HepG2 (cell line): ENCODE results near the gene DDOST. TPM values are rescaled to one million over a fixed set of nuclear protein-coding genes. Genes with fewer than 3 reads are reported as not detected.
A peak's percentile ranks its signal among the peaks of the same experiment; 100 is the strongest.

Source experiments
- HHEX ChIP-seq: IDR thresholded peaks from 2 replicates; pipeline ENCODE4 v1.6.1; 2016; ENCODE audit warnings: control low read depth
- MEIS2 ChIP-seq: sonication (generic); formaldehyde crosslinking; IDR thresholded peaks from 2 replicates; pipeline ENCODE4 v1.9.0; 2021; ENCODE audit warnings: mild to moderate bottlenecking, missing genetic modification reagents
- NKX3-1 ChIP-seq: sonication (generic); formaldehyde crosslinking; IDR thresholded peaks from 2 replicates; pipeline ENCODE4 v1.5.0; 2020; ENCODE audit warnings: missing genetic modification reagents
- RCOR2 ChIP-seq: IDR thresholded peaks from 2 replicates; pipeline ENCODE4 v1.6.1; 2016; ENCODE audit warnings: missing biosample characterization, missing genetic modification reagents
- SIN3A ChIP-seq: IDR thresholded peaks from 2 replicates; pipeline ENCODE4 v1.6.1; 2011; ENCODE audit warnings: low read depth, mild to moderate bottlenecking, control low read depth, low read length, borderline replicate concordance
- SIX4 ChIP-seq: sonication (generic); formaldehyde crosslinking; IDR thresholded peaks from 2 replicates; pipeline ENCODE4 v1.4.0; 2020; ENCODE audit warnings: missing genetic modification reagents
- SMAD9 ChIP-seq: sonication (generic); formaldehyde crosslinking; IDR thresholded peaks from 2 replicates; pipeline ENCODE4 v1.5.1; 2020; ENCODE audit warnings: mild to moderate bottlenecking, missing genetic modification reagents
- ZGPAT ChIP-seq: IDR thresholded peaks from 2 replicates; pipeline ENCODE4 v1.6.1; 2016; ENCODE audit warnings: mild to moderate bottlenecking
- ZIK1 ChIP-seq: sonication (generic); formaldehyde crosslinking; IDR thresholded peaks from 2 replicates; pipeline ENCODE4 v1.5.0; 2020; ENCODE audit warnings: mild to moderate bottlenecking, low read depth, missing genetic modification reagents, borderline replicate concordance
- ZNF143 ChIP-seq: sonication (generic); formaldehyde crosslinking; IDR thresholded peaks from 2 replicates; pipeline ENCODE4 v1.4.0; 2020; ENCODE audit warnings: missing genetic modification reagents
- ZNF280B ChIP-seq: sonication (generic); formaldehyde crosslinking; IDR thresholded peaks from 2 replicates; pipeline ENCODE4 v1.5.0; 2020; ENCODE audit warnings: missing genetic modification reagents, mild to moderate bottlenecking, borderline replicate concordance
- ZNF557 ChIP-seq: sonication (generic); formaldehyde crosslinking; IDR thresholded peaks from 2 replicates; pipeline ENCODE4 v1.4.0; 2020; ENCODE audit warnings: missing genetic modification reagents
- ZNF589 ChIP-seq: sonication (generic); formaldehyde crosslinking; conservative IDR thresholded peaks from 2 replicates; pipeline ENCODE4 v1.8.0; 2022; ENCODE audit warnings: mild to moderate bottlenecking, moderate library complexity, missing genetic modification reagents
- polyA plus RNA-seq, 8 experiments: library from polyadenylated mRNA; depleted of rRNA in 3 of 8; stranded (reverse) in 7 of 8; unstranded in 1 of 8; fragments of >200 nt; fragmentation: Illumina TruSeq in 4 of 8; extraction: Trizol in 4 of 8; gene quantifications; 2 replicates each; pipeline versions ENCODE4 v1.2.1 to v1.2.3, GENCODE V29; 2011 to 2016; ENCODE audit warnings: low read depth in 4 of 8, missing spikeins in 1 of 8, mixed read lengths in 1 of 8; ENCODE audit not compliant: insufficient read depth in 1 of 8
- total RNA-seq, 5 experiments: library from RNA; depleted of rRNA; stranded (reverse); fragments of >200 nt; fragmentation: Illumina TruSeq; extraction: Trizol; gene quantifications; 2 replicates each; pipeline ENCODE4 v1.2.3, GENCODE V29; 2016; ENCODE audit warnings: low read depth in 1 of 5
- TF ChIP-seq, protein P1 (sequence below): sonication (generic); formaldehyde crosslinking; IDR thresholded peaks from 2 replicates; pipeline ENCODE4 v1.5.0; 2020; ENCODE audit warnings: mild to moderate bottlenecking, missing genetic modification reagents
- TF ChIP-seq, protein P2 (sequence below): sonication (generic); formaldehyde crosslinking; IDR thresholded peaks from 2 replicates; pipeline ENCODE4 v1.5.0; 2020; ENCODE audit warnings: missing genetic modification reagents
- TF ChIP-seq, protein P3 (sequence below): sonication (generic); formaldehyde crosslinking; IDR thresholded peaks from 2 replicates; pipeline ENCODE4 v1.4.0; 2020; ENCODE audit warnings: missing genetic modification reagents
- TF ChIP-seq, protein P4 (sequence below): sonication (generic); formaldehyde crosslinking; IDR thresholded peaks from 2 replicates; pipeline ENCODE4 v1.8.1; 2022; ENCODE audit warnings: low read depth, mild to moderate bottlenecking, missing genetic modification reagents

DDOST gene
- total and polyA plus RNA-seq, 2 of the 13 experiments (the other 11 are each of a cell fraction or from before 2014, with no cell fraction given) = 335 to 494 TPM

- TF ChIP-seq, protein P1, sequence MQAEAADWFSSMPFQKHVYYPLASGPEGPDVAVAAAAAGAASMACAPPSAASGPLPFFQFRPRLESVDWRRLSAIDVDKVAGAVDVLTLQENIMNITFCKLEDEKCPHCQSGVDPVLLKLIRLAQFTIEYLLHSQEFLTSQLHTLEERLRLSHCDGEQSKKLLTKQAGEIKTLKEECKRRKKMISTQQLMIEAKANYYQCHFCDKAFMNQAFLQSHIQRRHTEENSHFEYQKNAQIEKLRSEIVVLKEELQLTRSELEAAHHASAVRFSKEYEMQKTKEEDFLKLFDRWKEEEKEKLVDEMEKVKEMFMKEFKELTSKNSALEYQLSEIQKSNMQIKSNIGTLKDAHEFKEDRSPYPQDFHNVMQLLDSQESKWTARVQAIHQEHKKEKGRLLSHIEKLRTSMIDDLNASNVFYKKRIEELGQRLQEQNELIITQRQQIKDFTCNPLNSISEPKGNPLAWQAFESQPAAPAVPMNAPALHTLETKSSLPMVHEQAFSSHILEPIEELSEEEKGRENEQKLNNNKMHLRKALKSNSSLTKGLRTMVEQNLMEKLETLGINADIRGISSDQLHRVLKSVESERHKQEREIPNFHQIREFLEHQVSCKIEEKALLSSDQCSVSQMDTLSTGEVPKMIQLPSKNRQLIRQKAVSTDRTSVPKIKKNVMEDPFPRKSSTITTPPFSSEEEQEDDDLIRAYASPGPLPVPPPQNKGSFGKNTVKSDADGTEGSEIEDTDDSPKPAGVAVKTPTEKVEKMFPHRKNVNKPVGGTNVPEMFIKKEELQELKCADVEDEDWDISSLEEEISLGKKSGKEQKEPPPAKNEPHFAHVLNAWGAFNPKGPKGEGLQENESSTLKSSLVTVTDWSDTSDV (CRISPR knock-in tag) = 0 out of 2 replicates have a peak, but pooled peaks have one; percentile 70
- TF ChIP-seq ZNF143 (0 out of 2 replicates have a peak, but pooled peaks have one; percentile 28), HHEX (CRISPR knock-in tag) (no peak), ZNF557 (CRISPR knock-in tag) (0 out of 2 replicates have a peak, but pooled peaks have one; percentile 38), MEIS2 (CRISPR knock-in tag) (peak; percentile 52; the same call in 1 of the 2 replicates), SIX4 (CRISPR knock-in tag) (peak; percentile 7; the same call in 1 of the 2 replicates), NKX3-1 (CRISPR knock-in tag) (0 out of 2 replicates have a peak, but pooled peaks have one; percentile 23), ZIK1 (CRISPR knock-in tag) (0 out of 2 replicates have a peak, but pooled peaks have one; percentile 5), RCOR2 (CRISPR knock-in tag) (no peak), ZGPAT (CRISPR knock-in tag) (peak; percentile 80; the same call in 1 of the 2 replicates), SIN3A (peak; percentile 29; the same call in 1 of the 2 replicates), ZNF589 (CRISPR knock-in tag) (0 out of 2 replicates have a peak, but pooled peaks have one; percentile 49), SMAD9 (0 out of 2 replicates have a peak, but pooled peaks have one; percentile 60), ZNF280B (0 out of 2 replicates have a peak, but pooled peaks have one; percentile 19)
- TF ChIP-seq, protein P2, sequence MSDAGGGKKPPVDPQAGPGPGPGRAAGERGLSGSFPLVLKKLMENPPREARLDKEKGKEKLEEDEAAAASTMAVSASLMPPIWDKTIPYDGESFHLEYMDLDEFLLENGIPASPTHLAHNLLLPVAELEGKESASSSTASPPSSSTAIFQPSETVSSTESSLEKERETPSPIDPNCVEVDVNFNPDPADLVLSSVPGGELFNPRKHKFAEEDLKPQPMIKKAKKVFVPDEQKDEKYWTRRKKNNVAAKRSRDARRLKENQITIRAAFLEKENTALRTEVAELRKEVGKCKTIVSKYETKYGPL (CRISPR knock-in tag) = no peak
- TF ChIP-seq, protein P3, sequence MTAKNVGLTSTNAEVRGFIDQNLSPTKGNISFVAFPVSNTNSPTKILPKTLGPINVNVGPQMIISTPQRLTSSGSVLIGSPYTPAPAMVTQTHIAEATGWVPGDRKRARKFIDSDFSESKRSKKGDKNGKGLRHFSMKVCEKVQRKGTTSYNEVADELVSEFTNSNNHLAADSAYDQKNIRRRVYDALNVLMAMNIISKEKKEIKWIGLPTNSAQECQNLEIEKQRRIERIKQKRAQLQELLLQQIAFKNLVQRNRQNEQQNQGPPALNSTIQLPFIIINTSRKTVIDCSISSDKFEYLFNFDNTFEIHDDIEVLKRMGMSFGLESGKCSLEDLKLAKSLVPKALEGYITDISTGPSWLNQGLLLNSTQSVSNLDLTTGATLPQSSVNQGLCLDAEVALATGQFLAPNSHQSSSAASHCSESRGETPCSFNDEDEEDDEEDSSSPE = peak; percentile 89
- TF ChIP-seq, protein P4, sequence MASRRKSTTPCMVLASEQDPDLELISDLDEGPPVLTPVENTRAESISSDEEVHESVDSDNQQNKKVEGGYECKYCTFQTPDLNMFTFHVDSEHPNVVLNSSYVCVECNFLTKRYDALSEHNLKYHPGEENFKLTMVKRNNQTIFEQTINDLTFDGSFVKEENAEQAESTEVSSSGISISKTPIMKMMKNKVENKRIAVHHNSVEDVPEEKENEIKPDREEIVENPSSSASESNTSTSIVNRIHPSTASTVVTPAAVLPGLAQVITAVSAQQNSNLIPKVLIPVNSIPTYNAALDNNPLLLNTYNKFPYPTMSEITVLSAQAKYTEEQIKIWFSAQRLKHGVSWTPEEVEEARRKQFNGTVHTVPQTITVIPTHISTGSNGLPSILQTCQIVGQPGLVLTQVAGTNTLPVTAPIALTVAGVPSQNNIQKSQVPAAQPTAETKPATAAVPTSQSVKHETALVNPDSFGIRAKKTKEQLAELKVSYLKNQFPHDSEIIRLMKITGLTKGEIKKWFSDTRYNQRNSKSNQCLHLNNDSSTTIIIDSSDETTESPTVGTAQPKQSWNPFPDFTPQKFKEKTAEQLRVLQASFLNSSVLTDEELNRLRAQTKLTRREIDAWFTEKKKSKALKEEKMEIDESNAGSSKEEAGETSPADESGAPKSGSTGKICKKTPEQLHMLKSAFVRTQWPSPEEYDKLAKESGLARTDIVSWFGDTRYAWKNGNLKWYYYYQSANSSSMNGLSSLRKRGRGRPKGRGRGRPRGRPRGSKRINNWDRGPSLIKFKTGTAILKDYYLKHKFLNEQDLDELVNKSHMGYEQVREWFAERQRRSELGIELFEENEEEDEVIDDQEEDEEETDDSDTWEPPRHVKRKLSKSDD (CRISPR knock-in tag) = no peak
Observed at GRCh38 chr1:20661207-20662109, at the start of gene DDOST (continued).
